Hematopoietic multipotent progenitor cell treated with erythropoietin and hydrocortisone succinate and interleukin-3 and kit ligand, for 17 days (in vitro differentiated cells): ENCODE measurements around the gene B4GALT7.
"Not testable (repeated sequence)": the region's sequence is repeated elsewhere in the genome, so short reads cannot be mapped to it uniquely, and the experiment has no call there.

Source experiments
- DNase-seq: peaks from one replicate; pipeline ENCODE4 v3.0.0-alpha.2; 2015; ENCODE audit warnings: low spot score

The B4GALT7 gene, protein sequence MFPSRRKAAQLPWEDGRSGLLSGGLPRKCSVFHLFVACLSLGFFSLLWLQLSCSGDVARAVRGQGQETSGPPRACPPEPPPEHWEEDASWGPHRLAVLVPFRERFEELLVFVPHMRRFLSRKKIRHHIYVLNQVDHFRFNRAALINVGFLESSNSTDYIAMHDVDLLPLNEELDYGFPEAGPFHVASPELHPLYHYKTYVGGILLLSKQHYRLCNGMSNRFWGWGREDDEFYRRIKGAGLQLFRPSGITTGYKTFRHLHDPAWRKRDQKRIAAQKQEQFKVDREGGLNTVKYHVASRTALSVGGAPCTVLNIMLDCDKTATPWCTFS

GRCh38 chr5:177599731-177600507 lies at the start of gene B4GALT7:
TSS of gene B4GALT7 (plus strand) at chr5:177600132. CDS start at chr5:177600211, 79 bp downstream.
- DNase-seq = peak; percentile 82

- no peak for DNase-seq
These were observed 47.0 kb upstream of the B4GALT7 start for GRCh38 chr5:177552839-177553455.

DNA sequence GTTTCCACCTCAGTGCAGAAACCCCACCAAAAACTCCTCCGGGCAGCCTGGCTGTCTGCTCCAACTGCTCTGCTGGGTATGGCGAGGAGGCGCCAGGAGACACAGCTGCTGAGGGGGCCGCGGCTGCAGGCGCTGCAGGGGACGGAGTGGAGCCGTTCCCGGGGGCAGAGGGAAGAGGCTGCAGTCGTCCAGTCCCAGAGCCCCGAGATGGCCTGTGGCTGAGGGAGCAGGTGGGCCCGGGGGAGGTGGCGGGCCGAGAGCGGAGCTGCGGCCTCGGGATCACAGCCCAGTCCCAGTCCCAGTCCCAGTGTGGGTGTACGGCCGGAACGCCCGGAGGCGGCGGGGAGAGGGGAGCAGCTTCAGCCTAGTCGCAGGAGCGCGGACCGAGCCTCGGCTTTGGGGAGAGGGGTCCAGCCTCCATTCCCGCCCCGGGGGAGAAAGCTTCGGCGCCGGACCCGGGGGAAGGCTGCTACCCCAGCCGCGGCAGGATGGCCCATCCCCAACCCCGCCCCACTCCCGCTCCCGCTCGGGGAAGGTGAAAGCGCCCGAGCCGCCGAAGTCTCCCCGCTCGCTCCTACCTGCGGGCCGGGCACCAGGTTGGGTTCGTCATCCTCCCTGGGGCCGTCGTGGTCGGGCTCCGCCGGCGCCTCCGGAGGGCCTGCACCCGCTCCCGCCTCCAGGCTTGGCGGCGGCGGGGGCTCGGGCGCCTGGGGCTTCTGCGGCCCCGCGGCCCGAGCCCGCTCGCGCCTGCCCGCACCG lies 46.1 kb upstream of the B4GALT7 start:
- DNase-seq = peak; percentile 24

DNA sequence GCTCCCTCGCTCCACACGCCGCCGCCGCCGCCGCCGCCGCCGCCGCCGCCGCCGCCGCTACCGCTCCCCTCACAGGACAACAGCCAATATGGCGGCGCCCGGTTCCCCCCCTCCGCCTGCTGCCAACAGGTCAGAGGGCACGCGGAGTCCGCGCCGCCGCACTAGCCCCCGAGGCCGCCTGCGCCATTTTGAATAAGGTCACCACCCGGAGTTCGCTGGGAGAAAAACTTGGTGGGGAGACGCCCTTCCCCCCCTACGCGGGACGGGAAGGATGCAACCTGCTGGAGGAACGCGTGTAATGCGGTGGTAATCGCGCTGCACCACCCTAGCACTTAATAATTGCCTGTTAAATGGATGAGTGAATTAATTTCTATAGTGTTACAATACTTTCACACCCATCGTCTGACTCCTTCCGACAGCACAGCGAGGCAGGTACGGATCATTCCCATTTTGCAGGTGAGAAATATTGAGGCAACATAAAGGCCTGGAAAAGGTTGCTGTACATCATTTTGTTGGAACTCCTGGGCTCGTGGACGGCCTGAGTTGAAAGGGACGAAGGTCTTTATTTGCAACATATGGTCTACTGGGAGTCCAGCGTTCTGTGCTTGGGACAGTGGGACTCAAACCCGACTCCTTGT lies 45.3 kb upstream of the B4GALT7 start, which contains the start of gene FAM193B:
Gene FAM193B, minus strand, starts transcription at position 90 of the 638 bp plus-strand sequence. CDS start 105 bp downstream, outside the sequence.
- DNase-seq = peak; percentile 94

GRCh38 chr5:177555228-177555627 lies 44.7 kb upstream of the B4GALT7 start:
- no peak for DNase-seq

DNA sequence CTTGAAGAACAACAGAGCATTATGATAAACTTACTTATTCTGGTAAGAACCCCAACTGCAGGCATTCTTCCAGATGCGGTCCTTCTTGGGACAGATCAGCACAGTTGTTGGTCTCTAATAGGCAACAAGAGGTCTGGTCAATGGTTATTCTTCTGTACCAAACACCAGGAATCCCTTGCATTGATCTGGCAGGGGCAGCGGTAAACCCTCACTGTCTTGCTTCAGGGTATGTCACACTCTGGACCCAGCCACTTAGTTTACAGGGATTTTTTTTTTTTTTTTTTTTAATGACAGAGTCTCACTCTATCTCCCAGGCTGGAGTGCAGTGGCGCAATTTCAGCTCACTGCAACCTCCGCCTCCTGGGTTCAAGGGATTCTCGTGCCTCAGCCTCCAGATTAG lies 44.3 kb upstream of the B4GALT7 start:
- no peak for DNase-seq

DNA sequence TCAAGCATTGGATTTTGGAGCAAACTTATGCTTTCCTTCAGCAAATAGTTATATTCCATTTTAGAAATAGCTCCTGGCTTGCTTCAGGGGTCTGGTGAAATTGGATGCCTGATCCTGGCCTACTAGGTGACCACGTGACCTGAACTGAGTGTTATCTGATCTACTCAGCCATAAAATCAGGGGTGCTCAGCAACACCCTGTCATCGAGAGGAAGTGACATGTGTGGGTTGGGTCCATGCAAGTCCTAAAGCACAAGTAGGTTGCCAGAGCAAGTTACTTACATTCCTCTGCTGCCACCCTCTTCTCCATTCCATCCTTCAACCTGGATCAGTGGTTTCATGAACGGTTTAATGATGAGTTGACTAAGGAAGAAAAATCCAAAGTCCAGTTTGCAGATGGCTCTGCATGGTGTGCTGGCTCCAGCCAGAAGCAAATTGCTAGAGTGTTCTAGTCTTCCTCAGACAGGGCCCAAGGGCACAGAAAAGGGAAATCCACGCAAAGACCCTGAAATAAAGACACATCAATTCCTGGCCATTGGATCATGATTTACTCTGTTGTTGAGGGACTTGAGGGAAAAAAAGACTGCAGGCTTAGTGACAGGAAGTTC lies 42.8 kb upstream of the B4GALT7 start:
- DNase-seq = peak; percentile 27

GRCh38 chr5:177557796-177558195 lies 42.1 kb upstream of the B4GALT7 start:
- no peak for DNase-seq

- not testable (repeated sequence) for DNase-seq
These were observed 40.4 kb upstream of the B4GALT7 start for GRCh38 chr5:177559446-177559941.

DNA sequence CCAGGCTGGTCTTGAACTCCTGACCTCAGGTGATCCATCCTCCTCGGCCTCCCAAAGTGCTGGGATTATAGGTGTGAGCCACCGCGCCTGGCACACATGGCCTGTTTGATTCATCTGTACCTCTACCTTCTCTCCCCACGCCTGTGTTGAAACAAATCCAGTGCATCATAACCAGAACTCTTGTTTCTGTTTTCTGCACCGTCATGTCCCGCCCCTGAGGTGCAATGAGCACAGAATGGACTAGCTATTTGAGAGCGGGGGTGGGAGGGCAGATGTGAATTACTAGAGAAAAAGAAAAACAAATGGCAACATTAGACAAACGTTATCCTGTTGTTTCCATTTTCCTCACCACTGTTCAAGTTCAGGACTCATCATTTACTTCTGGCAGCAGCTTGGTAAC lies 34.9 kb upstream of the B4GALT7 start:
- no peak for DNase-seq

DNA sequence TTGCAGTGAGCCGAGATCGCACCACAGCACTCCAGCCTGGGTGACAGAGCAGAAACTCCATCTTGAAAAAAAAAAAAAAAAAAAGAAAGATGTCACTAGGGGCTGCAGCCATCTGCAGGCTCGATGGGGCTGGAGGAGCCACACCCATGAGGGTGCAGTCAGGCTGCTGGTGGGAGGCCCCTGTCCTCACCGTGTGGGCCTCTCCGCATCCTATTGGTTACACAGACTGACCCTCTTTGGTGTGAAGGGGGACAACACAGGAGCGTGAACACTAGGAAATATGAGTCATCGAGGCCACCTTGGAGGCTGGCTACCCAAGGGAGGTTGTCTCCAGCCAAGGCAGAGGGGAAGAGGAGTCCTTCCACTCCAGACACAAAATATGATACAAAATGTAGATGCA lies 31.6 kb upstream of the B4GALT7 start:
- no peak for DNase-seq

- DNase-seq = no peak
These were observed 30.0 kb upstream of the B4GALT7 start for GRCh38 chr5:177569894-177570293.

GRCh38 chr5:177575488-177575887 lies 24.4 kb upstream of the B4GALT7 start:
- no peak for DNase-seq

- DNase-seq = no peak
These were observed 23.8 kb upstream of the B4GALT7 start for GRCh38 chr5:177576169-177576568.

GRCh38 chr5:177578316-177578715 lies 21.6 kb upstream of the B4GALT7 start:
- no peak for DNase-seq

DNA sequence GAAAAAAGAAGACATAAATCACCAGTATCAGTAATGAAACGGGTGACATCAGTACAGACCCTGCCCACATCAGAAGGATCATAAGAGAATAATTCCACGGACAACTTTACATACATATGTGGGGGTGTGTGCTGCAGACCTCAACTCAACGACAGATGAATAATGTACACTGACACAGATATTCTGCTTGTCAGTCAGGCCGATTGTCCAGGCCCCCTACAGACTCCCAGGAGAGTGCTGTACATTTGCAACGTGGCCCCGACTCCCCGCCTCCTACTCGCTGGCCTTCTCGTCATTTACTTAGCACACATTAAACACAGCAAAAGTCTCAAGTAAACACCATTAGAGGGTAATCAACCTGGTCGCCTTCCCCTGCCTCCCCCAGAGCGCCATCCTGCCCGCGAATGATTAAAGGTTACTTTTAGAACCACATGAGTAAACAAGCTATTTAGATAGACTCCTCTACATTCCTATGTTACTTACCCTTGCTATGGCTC lies 11.5 kb upstream of the B4GALT7 start:
- DNase-seq = no peak

DNA sequence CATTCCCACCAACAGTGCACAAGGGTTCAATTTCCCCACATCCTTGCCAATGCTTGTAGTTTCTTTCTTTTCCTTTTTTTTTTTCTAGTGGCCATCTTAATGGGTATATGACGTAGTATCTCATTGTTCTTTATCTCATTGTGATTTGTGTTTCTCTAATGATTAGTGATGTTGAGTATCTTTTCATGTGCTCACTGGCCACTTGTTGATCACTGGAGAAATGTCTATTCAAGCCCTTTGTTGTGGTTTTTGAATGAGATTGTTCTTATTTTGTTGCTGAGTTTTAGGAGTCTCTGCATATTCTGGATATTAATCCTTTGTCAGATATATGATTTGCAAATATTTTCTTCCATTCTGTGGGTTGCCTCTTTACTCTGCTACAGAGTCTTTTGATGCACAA lies 9.5 kb upstream of the B4GALT7 start:
- DNase-seq = no peak

- no peak for DNase-seq
These were observed 8.3 kb upstream of the B4GALT7 start for GRCh38 chr5:177591690-177592009.

GRCh38 chr5:177592010-177592834 lies 7.7 kb upstream of the B4GALT7 start, which contains the start of gene TMED9:
TSS of gene TMED9 (plus strand) at chr5:177592203. CDS start at chr5:177592215, 12 bp downstream.
- peak; percentile 75 for DNase-seq

DNA sequence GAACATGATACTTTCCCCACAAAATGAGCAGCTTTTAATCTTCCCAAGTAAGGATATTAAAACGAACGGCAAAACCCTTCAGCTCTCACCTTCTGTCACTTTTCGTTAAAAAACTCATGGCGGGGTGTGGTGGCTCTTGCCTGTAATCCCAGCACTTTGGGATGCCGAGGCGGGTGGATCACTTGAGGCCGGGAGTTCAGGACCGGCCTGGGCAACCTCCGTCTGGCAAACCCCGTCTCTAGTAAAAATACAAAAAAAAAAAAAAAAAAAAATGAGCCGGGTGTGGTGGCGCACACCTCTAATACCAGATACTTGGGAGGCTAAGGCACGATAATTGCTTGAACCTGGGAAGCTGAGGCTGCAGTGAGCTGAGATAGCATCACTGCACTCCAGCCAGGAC lies 7.0 kb upstream of the B4GALT7 start:
- DNase-seq = no peak
